B cell (primary cell): ENCODE results near the gene IKBKE. TPM values are rescaled to one million over a fixed set of nuclear protein-coding genes. Genes with fewer than 3 reads are reported as not detected.

Source experiments
- ATAC-seq: fragments of 200-7000 bp; cut with Tn5 transposase; one replicate; pipeline ENCODE4 v1.10.0; 2021; ENCODE audit warnings: low read depth, mild to moderate bottlenecking, moderate number of reproducible peaks, moderate library complexity
- CTCF ChIA-PET: fragments of 350-600 bp; sonication (Branson Sonifier 250); formaldehyde crosslinking; loops from one replicate; lab custom pipeline; 2021; ENCODE audit warnings: antibody characterized with exemption, inconsistent platforms; lab: Charles Lee
- POLR2A ChIA-PET: fragments of 350-600 bp; sonication (Branson Sonifier 250); formaldehyde crosslinking; loops from one replicate; lab custom pipeline; 2021; ENCODE audit warnings: antibody characterized with exemption; lab: Charles Lee
- DNase-seq: peaks from one replicate; pipeline ENCODE4 v3.0.0; 2013
- H2AFZ ChIP-seq: 2 replicates; pipeline ENCODE4 v1.6.1; 2012; ENCODE audit warnings: mild to moderate bottlenecking, low read depth, low read length; ENCODE audit not compliant: insufficient read depth, poor library complexity, severe bottlenecking
- H3K27ac ChIP-seq, 2 donors: 1 replicate in 1 of 2; 2 replicates in 1 of 2; pipeline ENCODE4 v1.5.1; 2012 to 2013; ENCODE audit warnings: low read length in 2 of 2, mild to moderate bottlenecking in 2 of 2, moderate library complexity in 1 of 2
- H3K27me3 ChIP-seq, 4 experiments: fragments of 200-600 bp in 1 of 4; sonication (generic) in 1 of 4; replicated peaks in 1 of 4; 1 replicate in 2 of 4; 2 replicates in 2 of 4; pipeline versions ENCODE4 v1.6.1 to v1.7.0; 2013 to 2016; ENCODE audit warnings: low read length in 3 of 4, mild to moderate bottlenecking in 2 of 4, mixed read lengths in 1 of 4, moderate library complexity in 1 of 4; ENCODE audit not compliant: insufficient read depth in 4 of 4, control insufficient read depth in 3 of 4; ENCODE audit errors: control extremely low read depth in 1 of 4
- H3K36me3 ChIP-seq, 2 experiments: replicated peaks in 1 of 2; 1 replicate in 1 of 2; 2 replicates in 1 of 2; pipeline versions ENCODE4 v1.6.1 to v1.7.1; 2013; ENCODE audit warnings: low read length in 1 of 2; ENCODE audit not compliant: insufficient read depth in 2 of 2, control insufficient read depth in 1 of 2; ENCODE audit errors: control extremely low read depth in 1 of 2, extremely low read depth in 1 of 2
- H3K4me1 ChIP-seq, 2 donors: fragments of 200-600 bp in 1 of 2; sonication (generic) in 1 of 2; 1 replicate in 1 of 2; 2 replicates in 1 of 2; pipeline versions ENCODE4 v1.5.1 to v1.6.1; 2013 to 2017; ENCODE audit warnings: low read length in 2 of 2; ENCODE audit not compliant: control insufficient read depth in 2 of 2, insufficient read depth in 2 of 2
- H3K4me2 ChIP-seq: replicated peaks from 2 replicates; pipeline ENCODE3; 2012; ENCODE audit warnings: mild to moderate bottlenecking, low read depth, low read length; ENCODE audit not compliant: poor library complexity, severe bottlenecking
- H3K4me3 ChIP-seq, 5 experiments: fragments of 200-600 bp in 1 of 5; sonication (generic) in 1 of 5; 1 replicate in 3 of 5; 2 replicates in 2 of 5; pipeline versions ENCODE4 v1.5.1 to v1.7.0; 2011 to 2016; ENCODE audit warnings: low read length in 4 of 5, mild to moderate bottlenecking in 4 of 5, low read depth in 2 of 5, control low read depth in 1 of 5, moderate library complexity in 1 of 5; ENCODE audit not compliant: insufficient read depth in 1 of 5; ENCODE audit errors: control extremely low read depth in 1 of 5, extremely low read depth in 1 of 5
- H3K79me2 ChIP-seq: fragments of 200-600 bp; sonication (generic); one replicate; pipeline ENCODE4 v1.6.0; 2016; ENCODE audit warnings: low read length; ENCODE audit not compliant: control insufficient read depth, insufficient read depth
- H3K9ac ChIP-seq: fragments of 200-600 bp; sonication (generic); 2 replicates; pipeline ENCODE4 v1.6.1; 2017; ENCODE audit warnings: mild to moderate bottlenecking, low read length, moderate library complexity
- H3K9me3 ChIP-seq, 3 donors: one replicate each; pipeline versions ENCODE4 v1.6.1 to v1.7.1; 2013; ENCODE audit warnings: low read length in 2 of 3; ENCODE audit not compliant: control insufficient read depth in 2 of 3, insufficient read depth in 1 of 3; ENCODE audit errors: control extremely low read depth in 1 of 3
- H4K20me1 ChIP-seq: 2 replicates; pipeline ENCODE4 v1.6.0; 2012; ENCODE audit warnings: mild to moderate bottlenecking, low read length; ENCODE audit not compliant: insufficient read depth, control insufficient read depth, poor library complexity, severe bottlenecking
- H3K27ac Mint-ChIP-seq: one replicate; pipeline ENCODE4 v1.8.0; 2021; ENCODE audit warnings: mixed read lengths
- H3K27me3 Mint-ChIP-seq: one replicate; pipeline ENCODE4 v1.8.0; 2021; ENCODE audit warnings: mixed read lengths
- H3K4me1 Mint-ChIP-seq: one replicate; pipeline ENCODE4 v1.8.0; 2021; ENCODE audit warnings: mixed read lengths
- H3K4me3 Mint-ChIP-seq: one replicate; pipeline ENCODE4 v1.8.0; 2021; ENCODE audit warnings: mixed read lengths
- H3K9me3 Mint-ChIP-seq: one replicate; pipeline ENCODE4 v1.8.0; 2022; ENCODE audit warnings: mixed read lengths; ENCODE audit not compliant: insufficient read depth
- CTCF ChIP-seq: fragments of 200-600 bp; IDR thresholded peaks from one replicate; pipeline ENCODE4 v1.8.0; 2022; ENCODE audit warnings: antibody characterized with exemption, mild to moderate bottlenecking
- EZH2 ChIP-seq: IDR thresholded peaks from 2 replicates; pipeline ENCODE4 v1.6.1; 2012; ENCODE audit warnings: borderline replicate concordance, low read depth, mild to moderate bottlenecking, moderate library complexity, low read length; ENCODE audit not compliant: insufficient read depth, poor library complexity, severe bottlenecking
- WGBS: methylation state at CpG from one replicate; pipeline ENCODE4 v1.1.5; 2013; ENCODE audit warnings: missing lambda C conversion rate; ENCODE audit not compliant: insufficient coverage; 5-methylcytosine and 5-hydroxymethylcytosine counted together
- intact Hi-C: fragments of 100-400 bp; cut with micrococcal nuclease; formaldehyde crosslinking; loops from one replicate; pipeline ENCODE4 v1.10.0; 2022
- polyA plus RNA-seq: library from polyadenylated mRNA; depleted of rRNA; stranded (reverse); fragments of >200 nt; gene quantifications from 2 replicates; pipeline ENCODE4 v1.2.3, GENCODE V29; 2012
- total RNA-seq, 2 donors: library from RNA; stranded (reverse); fragments of 120-200 nt in 1 of 2; gene quantifications; 1 replicate in 1 of 2; 2 replicates in 1 of 2; pipeline versions ENCODE4 v1.2.3 to v1.2.4, GENCODE V29; 2013 to 2022

IKBKE gene
- total and polyA plus RNA-seq, 2 donors (not counting 1 experiment from before 2014, with no cell fraction given): 40.8 to 55.4 TPM

- H3K9ac ChIP-seq: no peak overlapping the region
Measured at GRCh38 chr1:206490771-206491405, 20.6 kb downstream of the IKBKE start.

More at GRCh38 chr1:206490771-206491405, 20.6 kb downstream of the IKBKE start:
- no peaks in the 10 kb centered on the region for H3K9me3 Mint-ChIP-seq
- Histone ChIP-seq H3K4me3 (no peak overlapping the region), H3K27ac (no peak overlapping the region), H3K36me3 (peaks cover 0 to 59% of the 10 kb centered on the region in 2 experiments), H3K27me3 (no peaks in the 10 kb centered on the region), H3K79me2 (no peaks in the 10 kb centered on the region), H4K20me1 (peaks cover 11% of the 10 kb centered on the region), H3K4me1 (peaks cover 12% of the 10 kb centered on the region in 2 donors), H2AFZ (no peak overlapping the region), H3K4me2 (no peak overlapping the region), H3K9me3 (no peaks in the 10 kb centered on the region)
- H3K4me1 Mint-ChIP-seq: peaks cover 14% of the 10 kb centered on the region
- intact Hi-C loops: loop anchor here (1.0 to 10.0 kb wide), 4 partner anchors 54 to 494 kb away; no protein-coding TSS in a partner anchor
- ATAC-seq: no peak
- no peak overlapping the region for H3K4me3 Mint-ChIP-seq
- ChIA-PET CTCF (interaction anchor here (0.7 to 7.4 kb wide), 31 partner anchors 9 to 491 kb away, joined by 3 to 81 read pairs (median 5); partner anchors contain the start of genes DYRK3 and IKBKE), POLR2A (no interaction called here)
- H3K27me3 Mint-ChIP-seq: no peaks in the 10 kb centered on the region
- no peak for DNase-seq
- no peak overlapping the region for H3K27ac Mint-ChIP-seq
- TF ChIP-seq EZH2 (no peak), CTCF (no peak)
- 95% methylated on average over 12 of the region's 12 CpGs for WGBS
